Measurements from ENCODE around the gene PCSK2. TPM values are rescaled to one million over a fixed set of nuclear protein-coding genes. Genes with fewer than 3 reads are reported as not detected.

PCSK2 gene
- total RNA-seq, 1 experiment from 2014 or later: 245 TPM

- CTCF ChIA-PET: no interaction called here
- H3K27me3 ChIP-seq (replicated peaks; ENCODE audit: insufficient read depth, low read depth, low read length, poor library complexity): no peaks in the 10 kb centered on the region
- H3K9me3 ChIP-seq (ENCODE audit: low read depth, low read length, poor library complexity, severe bottlenecking): no peaks in the 10 kb centered on the region
- BruUV-seq (replicated peaks): no TSS peak
- H3K4me3 ChIP-seq (ENCODE audit: low read depth, low read length, poor library complexity, severe bottlenecking): no peak overlapping the region
- TF ChIP-seq CTCF (conservative IDR thresholded peaks at IDR 0.05; ENCODE audit: low read depth, low read length) (no peak), EZH2 (IDR thresholded peaks at IDR 0.05; ENCODE audit: borderline replicate concordance, low read depth, low read length, poor library complexity, severe bottlenecking) (no peak)
- intact Hi-C loops (cut with micrococcal nuclease; ENCODE audit: unreplicated experiment): no loop called here
- peaks cover 21% of the 10 kb centered on the region for H3K4me1 ChIP-seq (ENCODE audit: insufficient read depth, low read length, poor library complexity, severe bottlenecking)
- DNase-seq (ENCODE audit: low spot score): no peak
- POLR2A ChIA-PET (ENCODE audit: low non-redundant PET): no interaction called here
- H3K36me3 ChIP-seq (ENCODE audit: insufficient read depth, low read length, poor library complexity, severe bottlenecking): peaks cover 8% of the 10 kb centered on the region
- no peak overlapping the region for H3K27ac ChIP-seq (ENCODE audit: low read depth, low read length, poor library complexity, severe bottlenecking)
Measured at GRCh38 chr20:17376031-17376430, 149.2 kb downstream of the PCSK2 start.

GRCh38 chr20:17377231-17377630 lies 150.4 kb downstream of the PCSK2 start:
- no peaks in the 10 kb centered on the region for H3K9me3 ChIP-seq (ENCODE audit: low read depth, low read length, poor library complexity, severe bottlenecking)
- no peak overlapping the region for H3K4me3 ChIP-seq (ENCODE audit: low read depth, low read length, poor library complexity, severe bottlenecking)
- peaks cover 24% of the 10 kb centered on the region for H3K4me1 ChIP-seq (ENCODE audit: insufficient read depth, low read length, poor library complexity, severe bottlenecking)
- intact Hi-C loops (cut with micrococcal nuclease; ENCODE audit: unreplicated experiment): no loop called here
- TF ChIP-seq EZH2 (IDR thresholded peaks at IDR 0.05; ENCODE audit: borderline replicate concordance, low read depth, low read length, poor library complexity, severe bottlenecking): no peak
- TF ChIP-seq CTCF (conservative IDR thresholded peaks at IDR 0.05; ENCODE audit: low read depth, low read length): no peak
- H3K27ac ChIP-seq (ENCODE audit: low read depth, low read length, poor library complexity, severe bottlenecking): no peak overlapping the region
- no TSS peak for BruUV-seq (replicated peaks)
- POLR2A ChIA-PET (ENCODE audit: low non-redundant PET): no interaction called here
- no peak for DNase-seq (ENCODE audit: low spot score)
- H3K36me3 ChIP-seq (ENCODE audit: insufficient read depth, low read length, poor library complexity, severe bottlenecking): no peaks in the 10 kb centered on the region
- no peaks in the 10 kb centered on the region for H3K27me3 ChIP-seq (replicated peaks; ENCODE audit: insufficient read depth, low read depth, low read length, poor library complexity)
- CTCF ChIA-PET: no interaction called here

- intact Hi-C loops (cut with micrococcal nuclease; ENCODE audit: unreplicated experiment): no loop called here
- no peak for DNase-seq (ENCODE audit: low spot score)
- H3K27ac ChIP-seq (ENCODE audit: low read depth, low read length, poor library complexity, severe bottlenecking): no peak overlapping the region
- H3K4me1 ChIP-seq (ENCODE audit: insufficient read depth, low read length, poor library complexity, severe bottlenecking): peaks cover 7% of the 10 kb centered on the region
- H3K36me3 ChIP-seq (ENCODE audit: insufficient read depth, low read length, poor library complexity, severe bottlenecking): no peaks in the 10 kb centered on the region
- H3K4me3 ChIP-seq (ENCODE audit: low read depth, low read length, poor library complexity, severe bottlenecking): no peak overlapping the region
- CTCF ChIA-PET: no interaction called here
- POLR2A ChIA-PET (ENCODE audit: low non-redundant PET): no interaction called here
- BruUV-seq (replicated peaks): no TSS peak
- no peaks in the 10 kb centered on the region for H3K9me3 ChIP-seq (ENCODE audit: low read depth, low read length, poor library complexity, severe bottlenecking)
- no peaks in the 10 kb centered on the region for H3K27me3 ChIP-seq (replicated peaks; ENCODE audit: insufficient read depth, low read depth, low read length, poor library complexity)
- TF ChIP-seq CTCF (conservative IDR thresholded peaks at IDR 0.05; ENCODE audit: low read depth, low read length): no peak
- TF ChIP-seq EZH2 (IDR thresholded peaks at IDR 0.05; ENCODE audit: borderline replicate concordance, low read depth, low read length, poor library complexity, severe bottlenecking): no peak
Measured at GRCh38 chr20:17379651-17380050, 152.8 kb downstream of the PCSK2 start.

Measured in A673 (cell line).